A673 (cell line): ENCODE data around the gene NPC2. TPM values are rescaled to one million over a fixed set of nuclear protein-coding genes. Genes with fewer than 3 reads are reported as not detected.
A peak's percentile ranks its signal among the peaks of the same experiment; 100 is the strongest.

Source experiments
- Bru-seq: library from RNA; stranded (reverse); fragments of 400-500 nt; gene quantifications from one replicate; lab custom pipeline; 2021; lab: Mats Ljungman, UMichigan
- BruChase-seq, 2 experiments: library from RNA; stranded (reverse); fragments of 400-500 nt; gene quantifications; one replicate each; lab custom pipeline; 2021; lab: Mats Ljungman, UMichigan
- BruUV-seq: library from RNA; stranded (reverse); fragments of 400-500 nt; replicated peaks from 2 replicates; lab custom pipeline; 2021; lab: Mats Ljungman, UMichigan
- CTCF ChIA-PET: fragments of 300-600 bp; sonication (Branson Sonifier 250); formaldehyde crosslinking; loops from one replicate; lab custom pipeline; 2022; ENCODE audit warnings: antibody characterized with exemption; lab: Charles Lee
- POLR2A ChIA-PET: fragments of 300-600 bp; sonication (Branson Sonifier 250); formaldehyde crosslinking; loops from one replicate; lab custom pipeline; 2022; ENCODE audit warnings: antibody characterized with exemption; ENCODE audit not compliant: low non-redundant PET; lab: Charles Lee
- DNase-seq: peaks from one replicate; pipeline ENCODE4 v3.0.0-alpha.2; 2015; ENCODE audit warnings: low spot score
- H3K27ac ChIP-seq: fragments of 200-600 bp; sonication (generic); 2 replicates; pipeline ENCODE4 v1.5.1; 2016; ENCODE audit warnings: mixed run types, low read depth, mild to moderate bottlenecking, mixed read lengths, antibody characterized with exemption, low read length; ENCODE audit not compliant: poor library complexity, severe bottlenecking
- H3K27me3 ChIP-seq: fragments of 200-600 bp; sonication (generic); replicated peaks from 2 replicates; pipeline ENCODE4 v1.6.1; 2017; ENCODE audit warnings: mixed run types, low read depth, mild to moderate bottlenecking, mixed read lengths, antibody characterized with exemption, low read length; ENCODE audit not compliant: insufficient read depth, poor library complexity
- H3K36me3 ChIP-seq: fragments of 200-600 bp; sonication (generic); 2 replicates; pipeline ENCODE4 v1.6.1; 2016; ENCODE audit warnings: mixed run types, mild to moderate bottlenecking, mixed read lengths, antibody characterized with exemption, low read length; ENCODE audit not compliant: insufficient read depth, poor library complexity, severe bottlenecking
- H3K4me1 ChIP-seq: fragments of 200-600 bp; sonication (generic); 2 replicates; pipeline ENCODE4 v1.6.1; 2017; ENCODE audit warnings: mixed run types, mild to moderate bottlenecking, mixed read lengths, antibody characterized with exemption, low read length; ENCODE audit not compliant: insufficient read depth, poor library complexity, severe bottlenecking
- H3K4me3 ChIP-seq: fragments of 200-600 bp; sonication (generic); 2 replicates; pipeline ENCODE4 v1.5.1; 2016; ENCODE audit warnings: low read depth, mixed run types, mild to moderate bottlenecking, mixed read lengths, low read length; ENCODE audit not compliant: poor library complexity, severe bottlenecking
- H3K9me3 ChIP-seq: fragments of 200-600 bp; sonication (generic); 2 replicates; pipeline ENCODE4 v1.6.1; 2016; ENCODE audit warnings: mixed run types, low read depth, mild to moderate bottlenecking, mixed read lengths, antibody characterized with exemption, low read length; ENCODE audit not compliant: poor library complexity, severe bottlenecking
- EZH2 ChIP-seq: fragments of 200-600 bp; sonication (generic); IDR thresholded peaks from 2 replicates; pipeline ENCODE4 v1.6.1; 2017; ENCODE audit warnings: borderline replicate concordance, low read depth, mild to moderate bottlenecking, mixed read lengths, antibody characterized with exemption, low read length; ENCODE audit not compliant: poor library complexity, severe bottlenecking
- intact Hi-C: fragments of 100-400 bp; cut with micrococcal nuclease; formaldehyde crosslinking; loops from one replicate; pipeline ENCODE4 v1.10.0; 2022; ENCODE audit not compliant: unreplicated experiment
- long read RNA-seq: library from polyadenylated mRNA; stranded (forward); transcript quantifications from one replicate; pipeline ENCODE4 v2.0.0, GENCODE V29; 2022
- total RNA-seq: library from RNA; stranded (reverse); gene quantifications from 2 replicates; pipeline ENCODE4 v1.2.3, GENCODE V29; 2021
- TF ChIP-seq, protein P1 (sequence below): fragments of 300-800, 200-600 bp; sonication (generic); conservative IDR thresholded peaks from 2 replicates; pipeline ENCODE4 v1.5.1; 2017; ENCODE audit warnings: low read depth, mild to moderate bottlenecking, antibody characterized with exemption, low read length, moderate library complexity, mixed read lengths

NPC2 gene
- total RNA-seq (55.1 and 68.8 TPM in 2 replicates), Bru-seq, nascent RNA (percentile 62 among the genes with signal in this experiment), BruChase-seq, experiment 1, labeled RNA remaining after a 2-hour chase (percentile 50 among the genes with signal in this experiment), BruChase-seq, experiment 2, labeled RNA remaining after a 6-hour chase (percentile 58 among the genes with signal in this experiment)
- long read RNA-seq, transcript NPC2-207 (5 exons, 1,035 nt): major isoform, 71 of 75 reads
- long read RNA-seq, partial matches to known transcripts: 1 of 75 reads
- long read RNA-seq, other reads (novel, unspliced or antisense): 3 of 75 reads

DNA sequence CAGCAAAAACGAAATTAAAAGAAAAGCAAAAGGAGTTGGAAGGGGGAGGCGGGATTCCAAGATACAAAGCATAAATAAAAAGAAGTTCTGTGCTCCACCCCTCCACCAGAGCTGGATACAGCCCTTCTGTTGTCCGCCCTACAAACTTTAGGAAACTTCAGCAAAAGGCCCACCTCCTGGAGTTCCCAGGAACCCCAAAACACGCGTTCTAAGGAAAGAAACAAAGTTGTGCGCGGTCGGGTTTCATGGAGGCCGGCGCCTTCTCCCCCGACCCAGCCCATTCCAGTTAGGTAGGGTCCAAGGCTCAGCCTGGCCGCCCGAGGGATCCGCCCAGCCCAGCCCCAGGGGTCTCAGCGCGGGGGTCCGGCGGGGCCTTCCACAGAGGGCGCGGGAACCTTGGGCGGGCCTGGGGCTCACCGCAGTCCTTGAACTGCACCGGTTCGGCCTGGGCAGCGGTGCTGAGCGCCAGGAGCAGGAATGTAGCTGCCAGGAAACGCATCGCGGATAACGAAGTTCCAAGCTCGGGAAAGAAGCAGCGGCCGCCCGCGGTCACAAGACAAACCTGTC is at the start of gene NPC2:
TSS of gene NPC2 (minus strand) at position 530 of the 567 bp plus-strand sequence. CDS start at position 499, 31 bp downstream.
- H3K27me3 ChIP-seq: no peaks in the 10 kb centered on the region
- BruUV-seq: no TSS peak
- peaks cover 23% of the 10 kb centered on the region for H3K4me1 ChIP-seq
- intact Hi-C loops: loop anchor here (5.0 kb wide), 1 partner anchor 131 kb away; no protein-coding TSS in a partner anchor
- DNase-seq: no peak
- peak within 1 kb of the TSS; percentile 84 for H3K27ac ChIP-seq
- H3K36me3 ChIP-seq: peaks cover 6% of the 10 kb centered on the region
- H3K4me3 ChIP-seq: peak within 1 kb of the TSS; percentile 97
- ChIA-PET CTCF (interaction anchor here (0.6 kb wide), 1 partner anchor 189 kb away, joined by 13 read pairs; no protein-coding TSS in a partner anchor), POLR2A (interaction anchor here (0.7 kb wide), 2 partner anchors 198 to 344 kb away, joined by 3 to 4 read pairs; no protein-coding TSS in a partner anchor)
- no peaks in the 10 kb centered on the region for H3K9me3 ChIP-seq
- TF ChIP-seq, protein P1, sequence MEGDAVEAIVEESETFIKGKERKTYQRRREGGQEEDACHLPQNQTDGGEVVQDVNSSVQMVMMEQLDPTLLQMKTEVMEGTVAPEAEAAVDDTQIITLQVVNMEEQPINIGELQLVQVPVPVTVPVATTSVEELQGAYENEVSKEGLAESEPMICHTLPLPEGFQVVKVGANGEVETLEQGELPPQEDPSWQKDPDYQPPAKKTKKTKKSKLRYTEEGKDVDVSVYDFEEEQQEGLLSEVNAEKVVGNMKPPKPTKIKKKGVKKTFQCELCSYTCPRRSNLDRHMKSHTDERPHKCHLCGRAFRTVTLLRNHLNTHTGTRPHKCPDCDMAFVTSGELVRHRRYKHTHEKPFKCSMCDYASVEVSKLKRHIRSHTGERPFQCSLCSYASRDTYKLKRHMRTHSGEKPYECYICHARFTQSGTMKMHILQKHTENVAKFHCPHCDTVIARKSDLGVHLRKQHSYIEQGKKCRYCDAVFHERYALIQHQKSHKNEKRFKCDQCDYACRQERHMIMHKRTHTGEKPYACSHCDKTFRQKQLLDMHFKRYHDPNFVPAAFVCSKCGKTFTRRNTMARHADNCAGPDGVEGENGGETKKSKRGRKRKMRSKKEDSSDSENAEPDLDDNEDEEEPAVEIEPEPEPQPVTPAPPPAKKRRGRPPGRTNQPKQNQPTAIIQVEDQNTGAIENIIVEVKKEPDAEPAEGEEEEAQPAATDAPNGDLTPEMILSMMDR: no peak
- no peak for TF ChIP-seq EZH2

DNA sequence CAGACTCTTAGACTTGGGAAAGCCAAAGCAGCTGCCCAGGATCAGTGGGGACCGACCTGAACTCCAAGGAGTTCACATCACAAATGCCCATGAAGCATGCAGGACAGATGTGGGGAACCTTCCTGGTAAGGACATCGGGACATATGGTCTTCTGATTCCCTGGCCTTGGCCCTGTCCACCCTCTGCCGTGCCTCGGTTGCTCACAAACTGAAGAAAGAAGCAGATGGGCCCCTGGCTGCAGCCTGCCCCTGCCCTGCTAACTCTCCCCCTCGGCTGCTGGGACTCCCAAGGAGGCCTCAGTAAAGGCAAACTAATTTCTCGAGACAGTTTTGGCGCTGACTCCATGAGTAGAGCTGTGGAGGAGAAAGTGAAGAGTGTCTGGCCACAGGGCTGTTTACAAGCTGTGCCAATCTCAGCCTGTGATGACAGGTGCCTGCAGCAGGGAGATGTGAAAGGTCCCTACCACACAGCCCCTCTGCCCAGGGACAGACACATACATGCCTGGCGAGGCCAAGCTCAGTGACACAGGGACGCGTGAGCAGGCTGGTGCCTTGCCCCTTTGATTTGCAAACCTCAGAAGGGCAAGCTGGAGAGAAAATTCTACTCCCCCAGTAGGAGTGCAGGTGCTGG is 49.1 kb upstream of the NPC2 start:
- H3K27ac ChIP-seq: no peak overlapping the region
- TF ChIP-seq, protein P1: no peak
- TF ChIP-seq EZH2: no peak
- CTCF ChIA-PET: no interaction called here
- no peaks in the 10 kb centered on the region for H3K9me3 ChIP-seq
- no peaks in the 10 kb centered on the region for H3K27me3 ChIP-seq
- no peaks in the 10 kb centered on the region for H3K36me3 ChIP-seq
- POLR2A ChIA-PET: no interaction called here
- H3K4me3 ChIP-seq: no peak overlapping the region
- no peak for DNase-seq
- intact Hi-C loops: no loop called here
- H3K4me1 ChIP-seq: no peaks in the 10 kb centered on the region
- no TSS peak for BruUV-seq

DNA sequence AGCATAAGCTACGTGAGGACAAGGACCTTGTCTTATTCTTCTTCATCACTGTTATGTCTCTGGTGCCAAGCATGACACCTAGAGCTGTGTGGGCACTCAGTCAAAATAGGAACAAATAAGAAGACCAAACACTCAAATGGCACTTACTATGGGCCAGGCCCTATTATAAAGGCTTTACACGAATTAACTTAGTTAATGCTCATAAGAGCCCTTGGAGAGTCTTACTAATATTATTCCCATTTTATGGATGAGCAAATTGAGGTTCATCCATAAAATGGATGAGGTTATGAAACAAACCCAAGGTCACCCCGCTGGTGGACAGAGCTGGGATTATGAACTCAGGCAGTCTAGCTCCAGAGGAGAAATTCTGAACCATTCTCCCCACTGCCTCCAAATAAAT is 48.1 kb upstream of the NPC2 start:
- Histone ChIP-seq H3K36me3 (no peaks in the 10 kb centered on the region), H3K4me1 (no peaks in the 10 kb centered on the region), H3K27me3 (no peaks in the 10 kb centered on the region), H3K9me3 (no peaks in the 10 kb centered on the region), H3K4me3 (no peak overlapping the region), H3K27ac (no peak overlapping the region)
- no peak for TF ChIP-seq EZH2
- TF ChIP-seq, protein P1: no peak
- ChIA-PET POLR2A (no interaction called here), CTCF (no interaction called here)
- intact Hi-C loops: no loop called here
- no TSS peak for BruUV-seq
- no peak for DNase-seq
